HL-60 (cell line): ENCODE results near the gene AFF1.
A peak's percentile ranks its signal among the peaks of the same experiment; 100 is the strongest.

Experiments used
- DNase-seq, 2 experiments: peaks; one replicate each; pipeline ENCODE4 v3.0.0-alpha.2; 2010 to 2020; ENCODE audit warnings: low read depth in 1 of 2, low spot score in 1 of 2
- H3K27ac ChIP-seq: fragments of 250-450 bp; sonication (Bioruptor Pico); replicated peaks from 2 replicates; pipeline ENCODE4 v1.5.1; 2020; ENCODE audit warnings: mild to moderate bottlenecking, moderate library complexity
- H3K27me3 ChIP-seq: fragments of 250-450 bp; sonication (Bioruptor Pico); 2 replicates; pipeline ENCODE4 v1.5.1; 2021; ENCODE audit warnings: mild to moderate bottlenecking, moderate library complexity; ENCODE audit not compliant: insufficient read depth, poor library complexity, severe bottlenecking
- H3K4me3 ChIP-seq: replicated peaks from 2 replicates; pipeline ENCODE4 v1.5.1; 2011; ENCODE audit warnings: mild to moderate bottlenecking, control low read depth, low read length; ENCODE audit not compliant: insufficient read depth
- GABPA ChIP-seq: IDR thresholded peaks from 2 replicates; pipeline ENCODE4 v1.6.1; 2012; ENCODE audit warnings: low read depth
- POLR2AphosphoS5 ChIP-seq: IDR thresholded peaks from 2 replicates; pipeline ENCODE4 v1.6.1; 2012; ENCODE audit warnings: low read depth
- SPI1 ChIP-seq: IDR thresholded peaks from 2 replicates; pipeline ENCODE4 v1.6.1; 2012; ENCODE audit warnings: low read depth, mild to moderate bottlenecking, borderline replicate concordance
- TF ChIP-seq, protein P1 (sequence below): IDR thresholded peaks from one replicate; pipeline ENCODE4 v1.5.1; 2011; ENCODE audit warnings: low read length, control low read depth, inconsistent platforms; ENCODE audit not compliant: insufficient read depth
- TF ChIP-seq, protein P2 (sequence below): IDR thresholded peaks from 2 replicates; pipeline ENCODE4 v1.6.1; 2012; ENCODE audit warnings: low read depth; ENCODE audit not compliant: insufficient replicate concordance

The AFF1 gene

DNA sequence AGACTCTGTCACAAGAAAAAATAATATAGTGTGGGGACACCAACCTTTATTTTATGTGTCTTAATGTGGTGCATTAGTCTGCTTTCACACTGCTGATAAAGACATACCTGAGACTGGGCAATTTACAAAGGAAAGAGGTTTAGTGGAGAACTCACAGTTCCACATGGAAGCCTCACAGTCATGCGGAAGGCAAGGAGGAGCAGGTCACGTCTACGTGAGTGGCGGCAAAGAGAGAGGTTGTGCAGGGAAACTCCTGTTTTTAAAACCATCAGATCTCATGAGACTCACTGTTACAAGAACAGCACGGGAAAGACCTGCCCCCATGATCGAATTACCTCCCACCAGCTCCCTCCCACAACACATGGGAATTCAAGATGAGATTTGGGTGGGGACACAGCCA lies 130.2 kb downstream of the AFF1 start:
- Histone ChIP-seq H3K27ac (no peak overlapping the region), H3K27me3 (no peaks in the 10 kb centered on the region), H3K4me3 (no peak overlapping the region)
- no peak for TF ChIP-seq SPI1
- TF ChIP-seq, protein P1, sequence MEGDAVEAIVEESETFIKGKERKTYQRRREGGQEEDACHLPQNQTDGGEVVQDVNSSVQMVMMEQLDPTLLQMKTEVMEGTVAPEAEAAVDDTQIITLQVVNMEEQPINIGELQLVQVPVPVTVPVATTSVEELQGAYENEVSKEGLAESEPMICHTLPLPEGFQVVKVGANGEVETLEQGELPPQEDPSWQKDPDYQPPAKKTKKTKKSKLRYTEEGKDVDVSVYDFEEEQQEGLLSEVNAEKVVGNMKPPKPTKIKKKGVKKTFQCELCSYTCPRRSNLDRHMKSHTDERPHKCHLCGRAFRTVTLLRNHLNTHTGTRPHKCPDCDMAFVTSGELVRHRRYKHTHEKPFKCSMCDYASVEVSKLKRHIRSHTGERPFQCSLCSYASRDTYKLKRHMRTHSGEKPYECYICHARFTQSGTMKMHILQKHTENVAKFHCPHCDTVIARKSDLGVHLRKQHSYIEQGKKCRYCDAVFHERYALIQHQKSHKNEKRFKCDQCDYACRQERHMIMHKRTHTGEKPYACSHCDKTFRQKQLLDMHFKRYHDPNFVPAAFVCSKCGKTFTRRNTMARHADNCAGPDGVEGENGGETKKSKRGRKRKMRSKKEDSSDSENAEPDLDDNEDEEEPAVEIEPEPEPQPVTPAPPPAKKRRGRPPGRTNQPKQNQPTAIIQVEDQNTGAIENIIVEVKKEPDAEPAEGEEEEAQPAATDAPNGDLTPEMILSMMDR = no peak
- no peak for TF ChIP-seq POLR2AphosphoS5
- TF ChIP-seq, protein P2, sequence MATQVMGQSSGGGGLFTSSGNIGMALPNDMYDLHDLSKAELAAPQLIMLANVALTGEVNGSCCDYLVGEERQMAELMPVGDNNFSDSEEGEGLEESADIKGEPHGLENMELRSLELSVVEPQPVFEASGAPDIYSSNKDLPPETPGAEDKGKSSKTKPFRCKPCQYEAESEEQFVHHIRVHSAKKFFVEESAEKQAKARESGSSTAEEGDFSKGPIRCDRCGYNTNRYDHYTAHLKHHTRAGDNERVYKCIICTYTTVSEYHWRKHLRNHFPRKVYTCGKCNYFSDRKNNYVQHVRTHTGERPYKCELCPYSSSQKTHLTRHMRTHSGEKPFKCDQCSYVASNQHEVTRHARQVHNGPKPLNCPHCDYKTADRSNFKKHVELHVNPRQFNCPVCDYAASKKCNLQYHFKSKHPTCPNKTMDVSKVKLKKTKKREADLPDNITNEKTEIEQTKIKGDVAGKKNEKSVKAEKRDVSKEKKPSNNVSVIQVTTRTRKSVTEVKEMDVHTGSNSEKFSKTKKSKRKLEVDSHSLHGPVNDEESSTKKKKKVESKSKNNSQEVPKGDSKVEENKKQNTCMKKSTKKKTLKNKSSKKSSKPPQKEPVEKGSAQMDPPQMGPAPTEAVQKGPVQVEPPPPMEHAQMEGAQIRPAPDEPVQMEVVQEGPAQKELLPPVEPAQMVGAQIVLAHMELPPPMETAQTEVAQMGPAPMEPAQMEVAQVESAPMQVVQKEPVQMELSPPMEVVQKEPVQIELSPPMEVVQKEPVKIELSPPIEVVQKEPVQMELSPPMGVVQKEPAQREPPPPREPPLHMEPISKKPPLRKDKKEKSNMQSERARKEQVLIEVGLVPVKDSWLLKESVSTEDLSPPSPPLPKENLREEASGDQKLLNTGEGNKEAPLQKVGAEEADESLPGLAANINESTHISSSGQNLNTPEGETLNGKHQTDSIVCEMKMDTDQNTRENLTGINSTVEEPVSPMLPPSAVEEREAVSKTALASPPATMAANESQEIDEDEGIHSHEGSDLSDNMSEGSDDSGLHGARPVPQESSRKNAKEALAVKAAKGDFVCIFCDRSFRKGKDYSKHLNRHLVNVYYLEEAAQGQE = no peak
- no peak for TF ChIP-seq GABPA
- DNase-seq = no peak

DNA sequence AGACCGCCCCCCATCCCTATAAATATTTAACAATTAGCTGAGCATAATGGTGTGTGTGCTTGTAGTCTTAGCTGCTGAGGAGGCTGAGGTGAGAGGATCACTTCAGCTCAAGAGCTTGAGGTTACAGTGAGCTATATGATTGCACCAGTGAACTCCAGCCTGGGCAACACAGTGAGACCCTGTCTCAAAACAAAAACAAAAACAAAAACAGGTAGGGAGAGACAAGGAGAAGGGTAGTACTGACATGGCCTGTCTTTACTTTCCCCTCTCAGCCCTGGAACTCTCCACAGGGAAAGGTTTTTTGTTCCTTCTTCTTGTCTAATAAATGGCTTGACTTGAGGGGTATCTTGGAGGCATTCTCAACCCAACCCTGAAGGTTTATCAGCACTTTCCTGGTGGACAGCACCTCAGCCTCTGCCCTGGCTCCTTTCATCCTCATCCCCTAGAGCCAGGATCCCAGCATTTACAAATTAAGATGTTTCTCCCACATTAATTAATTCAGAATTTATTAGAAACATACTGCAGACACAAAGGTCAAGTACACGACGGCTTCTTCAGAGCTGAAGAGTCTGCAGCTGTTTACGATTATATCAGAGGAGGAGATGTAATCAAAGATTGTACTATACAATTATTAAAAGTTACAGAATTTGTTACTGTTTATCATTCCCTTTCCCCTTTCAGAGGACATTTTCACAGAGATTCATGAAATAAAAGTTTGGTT lies 131.8 kb downstream of the AFF1 start:
- H3K27me3 ChIP-seq = no peaks in the 10 kb centered on the region
- H3K27ac ChIP-seq = no peak overlapping the region
- H3K4me3 ChIP-seq = no peak overlapping the region
- TF ChIP-seq SPI1 = no peak
- TF ChIP-seq, protein P2 = peak; percentile 94
- DNase-seq = no peak

- Histone ChIP-seq H3K4me3 (no peak overlapping the region), H3K27ac (no peak overlapping the region), H3K27me3 (no peaks in the 10 kb centered on the region)
- DNase-seq = no peak
- TF ChIP-seq GABPA = no peak
Observed at GRCh38 chr4:87067124-87067885, 132.5 kb downstream of the AFF1 start.

GRCh38 chr4:87068583-87069021 lies 133.8 kb downstream of the AFF1 start:
- DNase-seq = no peak
- H3K27me3 ChIP-seq = no peaks in the 10 kb centered on the region
- no peak overlapping the region for H3K27ac ChIP-seq
- no peak overlapping the region for H3K4me3 ChIP-seq
- TF ChIP-seq GABPA (no peak), POLR2AphosphoS5 (no peak), SPI1 (no peak)
- TF ChIP-seq, protein P2 = no peak
